Adrenal gland (tissue), 12 donors: Measurements from ENCODE around the gene CNTNAP1. TPM values are rescaled to one million over a fixed set of nuclear protein-coding genes. Genes with fewer than 3 reads are reported as not detected.

Experiments used
- DNase-seq, 7 donors: peaks; one replicate each; pipeline ENCODE4 v3.0.0-alpha.2; 2019 to 2020
- H3K27ac ChIP-seq, 5 donors: fragments of 200-600 bp; sonication (generic) in 4 of 5; 1 replicate in 3 of 5; 2 replicates in 2 of 5; pipeline versions ENCODE4 v1.5.1 to v1.8.0; 2016 to 2020; ENCODE audit warnings: mild to moderate bottlenecking in 1 of 5
- H3K27me3 ChIP-seq: fragments of 200-600 bp; 2 replicates; pipeline ENCODE4 v1.8.0; 2021
- H3K36me3 ChIP-seq, 2 donors: fragments of 200-600 bp; replicated peaks in 1 of 2; 1 replicate in 1 of 2; 2 replicates in 1 of 2; pipeline versions ENCODE4 v1.5.1 to v1.8.0; 2018 to 2022
- H3K4me1 ChIP-seq, 2 donors: fragments of 200-600 bp; replicated peaks in 1 of 2; 1 replicate in 1 of 2; 2 replicates in 1 of 2; pipeline versions ENCODE4 v1.5.1 to v1.8.0; 2018 to 2021
- H3K4me3 ChIP-seq, 4 donors: fragments of 200-600 bp; sonication (generic) in 3 of 4; one replicate each; pipeline ENCODE4 v1.5.1; 2016 to 2018
- H3K9me3 ChIP-seq, 3 donors: fragments of 200-600 bp; sonication (generic) in 1 of 3; replicated peaks in 1 of 3; 1 replicate in 2 of 3; 2 replicates in 1 of 3; pipeline versions ENCODE4 v1.5.1 to v1.8.0; 2016 to 2021
- POLR2A ChIP-seq, 2 donors: fragments of 450-650 bp; IDR thresholded peaks; one replicate each; pipeline ENCODE4 v1.6.1; 2017; ENCODE audit warnings: antibody characterized with exemption in 2 of 2, mild to moderate bottlenecking in 2 of 2, moderate library complexity in 1 of 2
- WGBS, 4 donors: extraction: QIAGEN DNeasy Blood & Tissue Kit in 2 of 4; methylation state at CpG; one replicate each; pipeline versions ENCODE4 v1.1.5 to v1.1.7; 2013 to 2017; 5-methylcytosine and 5-hydroxymethylcytosine counted together
- intact Hi-C, 2 donors: fragments of 100-400 bp; cut with DNase I; formaldehyde crosslinking; loops; one replicate each; pipeline versions ENCODE4 v1.14.1 to v1.15.0; 2022 to 2023
- polyA plus RNA-seq, 3 donors: library from polyadenylated mRNA; stranded (reverse); fragments of 200-250 nt in 2 of 3; fragments of 350-450 nt in 1 of 3; fragmentation: Illumina TruSeq in 1 of 3; extraction: RNeasy Lipid Tissue Mini Kit (QIAGEN cat#74804) in 1 of 3; gene quantifications; one replicate each; pipeline ENCODE4 v1.2.3, GENCODE V29; 2013 to 2014
- total RNA-seq, 9 donors: library from RNA; depleted of rRNA in 4 of 9; stranded (reverse); fragments of >200 nt in 4 of 9; fragments of 120-200 nt in 1 of 9; fragmentation: NEBNext Ultra II Directional in 1 of 9; extraction: Animal tissue kit (Norgen Biotek cat#: 25700) in 1 of 9; gene quantifications; one replicate each; pipeline versions ENCODE4 v1.1.0 to v1.2.4, GENCODE V29; 2013 to 2023
- TF ChIP-seq, protein P1 (sequence below), 6 experiments: fragments of 450-650 bp in 4 of 6; fragments of 200-600 bp in 2 of 6; sonication (generic) in 1 of 6; IDR thresholded peaks; 1 replicate in 5 of 6; 2 replicates in 1 of 6; pipeline versions ENCODE4 v1.5.1 to v1.8.0; 2016 to 2021; ENCODE audit warnings: antibody characterized with exemption in 6 of 6, mild to moderate bottlenecking in 2 of 6, moderate library complexity in 1 of 6
- donor health status: healthy with polysubstance abuse.
- donor health status: Bipolar disorder and iron deficiency.
- donor health status: DM: yes; HTN: yes; CAD: no.
- donor health status: DM: no; HTN: no; CAD: no.
- donor health status: DM: no; HTN: no; CAD: no.
- donor health status: DM: yes; HTN: yes; CAD: no.

Gene CNTNAP1
- total and polyA plus RNA-seq, 12 donors, result 1.6 to 31.9 (median 4.9) TPM

DNA sequence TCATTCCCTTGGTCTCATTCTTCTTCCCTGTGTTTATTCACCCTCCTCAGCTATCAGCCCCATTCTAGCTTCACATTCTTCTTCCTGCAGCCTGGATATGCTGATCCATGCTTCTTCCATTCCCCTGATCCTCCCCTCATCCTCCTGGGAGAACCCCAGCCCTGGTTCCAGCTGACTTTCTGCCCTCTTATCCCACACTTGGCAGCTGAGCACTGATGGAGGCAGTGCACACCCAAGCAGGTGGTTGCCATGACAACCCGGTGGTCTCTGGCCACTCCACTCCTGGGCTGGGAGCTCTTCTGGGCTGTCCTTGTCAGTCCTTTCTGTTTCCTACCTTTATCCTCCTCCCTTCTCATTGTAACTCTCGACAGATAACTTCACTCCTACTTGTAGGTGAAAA is 40.0 kb upstream of the CNTNAP1 start:
- DNase-seq, result no peak
- Histone ChIP-seq H3K4me3 (no peak overlapping the region), H3K36me3 (no peaks in the 10 kb centered on the region), H3K27ac (no peak overlapping the region), H3K4me1 (no peaks in the 10 kb centered on the region), H3K9me3 (no peaks in the 10 kb centered on the region), H3K27me3 (no peaks in the 10 kb centered on the region)
- TF ChIP-seq, protein P1, sequence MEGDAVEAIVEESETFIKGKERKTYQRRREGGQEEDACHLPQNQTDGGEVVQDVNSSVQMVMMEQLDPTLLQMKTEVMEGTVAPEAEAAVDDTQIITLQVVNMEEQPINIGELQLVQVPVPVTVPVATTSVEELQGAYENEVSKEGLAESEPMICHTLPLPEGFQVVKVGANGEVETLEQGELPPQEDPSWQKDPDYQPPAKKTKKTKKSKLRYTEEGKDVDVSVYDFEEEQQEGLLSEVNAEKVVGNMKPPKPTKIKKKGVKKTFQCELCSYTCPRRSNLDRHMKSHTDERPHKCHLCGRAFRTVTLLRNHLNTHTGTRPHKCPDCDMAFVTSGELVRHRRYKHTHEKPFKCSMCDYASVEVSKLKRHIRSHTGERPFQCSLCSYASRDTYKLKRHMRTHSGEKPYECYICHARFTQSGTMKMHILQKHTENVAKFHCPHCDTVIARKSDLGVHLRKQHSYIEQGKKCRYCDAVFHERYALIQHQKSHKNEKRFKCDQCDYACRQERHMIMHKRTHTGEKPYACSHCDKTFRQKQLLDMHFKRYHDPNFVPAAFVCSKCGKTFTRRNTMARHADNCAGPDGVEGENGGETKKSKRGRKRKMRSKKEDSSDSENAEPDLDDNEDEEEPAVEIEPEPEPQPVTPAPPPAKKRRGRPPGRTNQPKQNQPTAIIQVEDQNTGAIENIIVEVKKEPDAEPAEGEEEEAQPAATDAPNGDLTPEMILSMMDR (IDR thresholded peaks at IDR 0.05), result no peak
- TF ChIP-seq POLR2A (IDR thresholded peaks at IDR 0.05), result no peak
- intact Hi-C loops, result no loop called here
- 30 to 61% (median 42%) methylated on average over 2 of the region's 2 CpGs for whole genome bisulfite sequencing, 4 donors

DNA sequence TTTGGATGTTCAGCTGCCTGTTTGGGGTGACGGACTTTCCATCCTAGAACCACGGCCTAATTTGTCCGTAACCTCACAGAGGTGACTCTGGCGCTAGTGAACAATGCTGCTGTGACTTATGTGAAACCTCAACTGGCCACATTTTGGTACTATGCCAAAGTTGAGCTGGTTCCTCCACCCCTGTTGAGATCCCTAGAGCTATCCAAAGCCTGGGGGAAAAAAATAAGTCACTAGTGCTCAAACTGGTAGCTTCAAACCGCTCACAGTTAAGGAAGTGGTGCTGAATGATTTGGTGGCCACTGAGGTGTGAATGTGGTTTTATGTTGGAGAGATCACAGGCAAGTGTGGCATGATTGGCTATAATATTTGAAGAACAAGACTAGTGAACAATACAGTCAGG is 34.6 kb upstream of the CNTNAP1 start:
- WGBS, 4 donors, result 82 to 92% (median 88%) methylated on average over 5 of the region's 5 CpGs
- intact Hi-C loops, result no loop called here
- no peaks in the 10 kb centered on the region for H3K9me3 ChIP-seq
- H3K36me3 ChIP-seq, result no peaks in the 10 kb centered on the region
- no peak for DNase-seq
- no peak overlapping the region for H3K4me3 ChIP-seq
- H3K27ac ChIP-seq, result no peak overlapping the region
- TF ChIP-seq, protein P1 (IDR thresholded peaks at IDR 0.05), result no peak
- TF ChIP-seq POLR2A (IDR thresholded peaks at IDR 0.05), result no peak
- no peaks in the 10 kb centered on the region for H3K27me3 ChIP-seq
- no peaks in the 10 kb centered on the region for H3K4me1 ChIP-seq

DNA sequence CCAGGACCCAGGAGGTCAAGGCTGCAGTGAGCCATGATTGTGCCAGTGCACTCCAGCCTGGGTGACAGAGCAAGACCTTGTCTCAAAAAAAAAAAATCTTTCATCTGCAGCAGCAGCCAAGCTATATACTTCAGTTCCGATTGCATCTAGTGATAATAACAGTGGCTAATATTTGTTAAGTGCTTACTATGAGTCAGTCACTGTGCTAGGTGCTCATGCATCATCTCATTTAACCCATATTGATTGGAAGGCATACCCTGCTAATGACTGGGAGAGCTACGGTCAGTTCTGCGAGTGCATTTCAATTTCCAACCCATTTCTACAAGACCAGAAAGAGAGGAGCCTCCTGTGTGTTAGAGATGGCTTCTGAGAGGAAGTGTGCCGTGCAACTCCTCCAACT is 30.9 kb upstream of the CNTNAP1 start:
- intact Hi-C loops, result no loop called here
- Histone ChIP-seq H3K4me3 (no peak overlapping the region), H3K27ac (no peak overlapping the region), H3K9me3 (no peaks in the 10 kb centered on the region), H3K4me1 (no peaks in the 10 kb centered on the region), H3K36me3 (no peaks in the 10 kb centered on the region), H3K27me3 (no peaks in the 10 kb centered on the region)
- no peak for DNase-seq
- WGBS, 4 donors, result 50 to 74% (median 72%) methylated on average over 4 of the region's 4 CpGs
- TF ChIP-seq, protein P1 (IDR thresholded peaks at IDR 0.05), result no peak
- no peak for TF ChIP-seq POLR2A (IDR thresholded peaks at IDR 0.05)

DNA sequence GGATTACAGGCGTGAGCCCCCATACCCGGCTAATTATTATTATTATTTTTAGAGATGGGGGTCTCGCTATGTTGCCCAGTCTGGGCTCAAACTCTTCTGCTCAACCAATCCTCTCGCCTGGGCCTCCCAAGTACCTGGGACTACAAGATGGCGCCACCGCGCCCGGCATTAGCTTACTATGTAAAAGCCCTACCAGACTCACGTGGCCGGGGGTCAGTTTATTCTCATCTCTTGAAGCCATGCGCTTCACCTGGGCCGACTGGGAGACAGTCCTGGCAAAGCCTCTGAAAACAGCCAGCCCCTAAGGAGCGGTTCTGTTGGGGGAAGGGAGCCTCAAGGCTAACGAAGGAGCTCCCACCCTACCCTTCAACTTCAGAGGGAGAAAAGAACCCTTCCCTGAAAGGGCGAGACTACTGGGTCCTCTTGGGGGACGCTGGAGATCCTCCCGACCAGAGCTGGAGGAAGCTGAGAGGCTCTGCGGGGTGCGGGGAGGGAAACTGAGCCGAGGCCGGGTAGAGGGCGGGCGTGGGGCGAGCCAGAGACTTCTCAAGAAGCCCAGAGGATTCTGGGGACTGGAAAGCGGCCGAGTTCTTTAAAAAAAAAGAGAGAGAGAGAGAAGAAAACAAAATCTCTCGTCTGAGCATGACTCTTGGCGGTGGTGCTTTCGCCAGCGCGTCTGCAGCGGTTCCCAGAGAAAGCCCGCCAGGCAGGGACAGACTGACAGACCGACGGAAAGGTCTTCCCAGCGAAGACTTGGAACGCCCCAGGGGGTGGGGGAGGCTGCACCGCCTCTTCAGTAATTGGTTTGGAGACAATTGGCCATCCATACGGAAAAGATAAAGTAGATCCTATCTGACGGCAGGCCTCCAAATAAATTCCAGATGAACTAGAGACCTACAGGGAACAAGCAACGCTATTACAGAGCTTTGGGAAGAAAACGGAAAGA is 28.9 kb upstream of the CNTNAP1 start:
- Histone ChIP-seq H3K9me3 (no peaks in the 10 kb centered on the region), H3K36me3 (no peaks in the 10 kb centered on the region), H3K4me1 (peaks cover 0 to under 1% of the 10 kb centered on the region in 2 donors), H3K27me3 (no peaks in the 10 kb centered on the region), H3K27ac (peak overlapping the region in 4 of 5 donors; percentile 16 to 69 (median 47)), H3K4me3 (peak overlapping the region in 1 of 4 donors; percentile 49)
- DNase-seq, result peak; percentile 41 to 78 (median 55)
- intact Hi-C loops, result no loop called here
- WGBS, 4 donors, result 34 to 37% (median 36%) methylated on average over 38 to 41 of the region's 42 CpGs
- peak in 1 of 2 donors; percentile 26 for TF ChIP-seq POLR2A (IDR thresholded peaks at IDR 0.05)
- TF ChIP-seq, protein P1 (IDR thresholded peaks at IDR 0.05), result no peak
